HG02970 (cell line): ENCODE results near the gene PPP1R14B.

ENCODE experiments used
- ATAC-seq: cut with Tn5 transposase; IDR thresholded peaks from one replicate; pipeline ENCODE4 v1.9.1; 2021; ENCODE audit warnings: mild to moderate bottlenecking, moderate library complexity, moderate number of reproducible peaks; ENCODE audit not compliant: unreplicated experiment, low FRiP score

The PPP1R14B gene

GRCh38 chr11:64283092-64283491, 36.3 kb upstream of the PPP1R14B start:
- no peak for ATAC-seq

- ATAC-seq: no peak
Observed at GRCh38 chr11:64281957-64282770, 35.4 kb upstream of the PPP1R14B start.

GRCh38 chr11:64278576-64279190, 31.9 kb upstream of the PPP1R14B start:
- ATAC-seq: no peak

DNA sequence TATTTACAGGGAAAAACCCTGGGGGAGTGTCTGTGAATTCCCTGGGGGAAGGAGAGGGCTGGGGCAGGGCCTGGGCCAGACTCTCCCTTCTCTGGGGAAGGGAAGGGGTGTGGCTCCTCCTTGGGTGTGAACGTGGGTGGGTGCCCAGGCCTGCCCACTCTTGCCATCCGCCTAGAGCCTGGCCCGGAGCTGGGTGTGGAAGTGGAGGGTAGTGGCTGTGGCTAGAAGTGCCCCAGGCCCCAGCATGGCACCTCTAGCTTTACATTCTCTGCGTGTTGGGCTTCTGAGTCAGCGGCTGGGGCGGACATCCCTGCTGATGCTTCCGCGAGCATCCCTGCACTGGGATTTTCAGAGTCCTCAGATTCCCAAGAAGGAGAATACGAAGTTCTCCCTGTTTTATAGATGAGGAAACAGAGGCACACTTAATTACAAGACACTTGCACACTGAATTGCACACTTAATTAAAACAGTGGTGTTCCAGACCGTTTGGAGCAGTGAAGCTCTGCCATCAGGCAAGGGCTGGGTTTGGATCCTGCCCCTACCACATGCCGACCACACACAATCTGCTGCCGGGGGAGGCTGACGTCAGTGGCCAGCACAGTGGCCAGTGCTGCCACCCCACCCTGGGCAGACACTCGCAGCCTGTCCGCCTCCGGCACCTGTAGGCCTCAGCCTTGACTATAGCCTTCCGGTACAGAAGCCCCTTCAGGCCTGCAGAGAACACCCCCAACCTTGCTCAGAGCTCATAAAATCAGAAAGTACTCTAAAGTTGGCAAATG, 30.1 kb upstream of the PPP1R14B start:
- ATAC-seq: no peak

GRCh38 chr11:64275841-64276240, 29.1 kb upstream of the PPP1R14B start:
- no peak for ATAC-seq

GRCh38 chr11:64275031-64275800, 28.5 kb upstream of the PPP1R14B start:
- no peak for ATAC-seq

GRCh38 chr11:64269540-64270220, 22.9 kb upstream of the PPP1R14B start:
- ATAC-seq: peak; percentile 68

DNA sequence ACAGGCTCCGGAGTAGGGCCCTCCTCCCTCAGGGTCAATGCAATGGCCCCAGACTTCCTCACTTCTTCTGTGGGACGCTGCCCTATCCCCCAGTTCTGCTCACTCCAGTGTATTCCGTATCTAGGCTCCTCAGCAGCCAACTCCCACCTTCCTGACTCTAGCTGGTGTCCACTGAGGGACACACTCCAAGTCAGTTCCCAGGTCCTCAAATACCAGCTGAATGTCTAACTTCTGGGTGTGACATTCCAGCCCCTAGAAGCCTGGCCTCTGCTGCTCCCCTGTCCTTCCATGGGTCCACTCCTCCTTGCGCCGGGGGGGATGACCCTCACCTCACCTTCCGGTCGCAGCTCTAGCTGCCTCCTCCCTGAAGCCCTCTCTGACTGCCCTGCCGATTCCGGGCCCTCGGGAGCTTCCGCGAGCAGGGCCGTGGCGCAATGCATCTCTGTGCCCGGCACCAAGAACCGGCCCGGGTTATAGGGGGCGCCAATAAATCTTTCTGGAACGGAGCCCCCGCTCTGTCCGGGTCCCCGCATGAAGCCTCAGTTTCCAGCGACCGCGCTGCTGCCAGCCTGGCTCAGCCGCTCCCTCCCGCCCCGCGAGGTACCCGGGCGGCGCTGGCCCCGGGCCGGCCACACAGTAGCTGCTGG, 22.3 kb upstream of the PPP1R14B start:
- ATAC-seq: no peak

DNA sequence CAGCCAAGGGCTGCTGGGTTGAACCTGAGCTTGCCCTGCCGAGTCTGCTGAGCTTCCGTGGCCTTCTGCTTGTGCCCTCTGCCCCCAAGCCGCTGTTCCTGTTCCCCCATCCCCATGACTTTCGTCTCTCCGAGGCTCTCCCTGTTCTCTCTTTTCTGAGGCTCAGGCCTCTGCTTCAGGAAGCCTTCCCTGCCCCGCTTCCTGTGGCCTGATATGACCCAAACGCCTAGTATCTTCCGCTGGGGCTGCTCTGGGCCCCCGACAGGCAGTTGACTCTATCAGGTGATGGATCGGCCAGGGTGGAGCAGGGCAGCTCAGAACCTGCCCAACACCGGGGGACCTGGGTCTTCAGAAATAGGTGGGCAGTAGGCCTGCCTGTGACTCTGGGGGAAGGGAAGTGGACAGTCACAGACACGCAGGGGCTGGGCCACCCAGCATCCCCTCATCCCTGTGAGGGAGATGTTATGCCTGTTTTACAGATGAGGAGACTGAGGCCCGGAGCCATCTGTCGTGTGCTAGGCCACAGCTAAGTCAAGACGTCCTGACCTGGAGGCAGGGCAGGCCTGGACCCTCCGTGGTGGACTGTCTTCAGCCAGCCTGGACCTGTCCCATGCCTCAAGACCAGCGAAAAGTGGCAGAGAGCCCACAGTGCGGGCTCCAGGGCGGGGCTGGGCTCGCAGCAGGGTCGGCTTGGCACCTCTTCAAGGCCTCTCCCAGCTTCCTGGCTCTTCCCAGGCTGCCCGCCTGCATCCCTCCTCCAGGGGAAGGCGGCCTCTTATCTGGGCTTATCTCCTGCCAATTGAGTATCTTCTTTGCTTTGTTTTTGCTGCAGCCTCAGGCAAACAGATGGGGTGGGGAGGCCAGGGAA, 21.5 kb upstream of the PPP1R14B start:
- no peak for ATAC-seq

DNA sequence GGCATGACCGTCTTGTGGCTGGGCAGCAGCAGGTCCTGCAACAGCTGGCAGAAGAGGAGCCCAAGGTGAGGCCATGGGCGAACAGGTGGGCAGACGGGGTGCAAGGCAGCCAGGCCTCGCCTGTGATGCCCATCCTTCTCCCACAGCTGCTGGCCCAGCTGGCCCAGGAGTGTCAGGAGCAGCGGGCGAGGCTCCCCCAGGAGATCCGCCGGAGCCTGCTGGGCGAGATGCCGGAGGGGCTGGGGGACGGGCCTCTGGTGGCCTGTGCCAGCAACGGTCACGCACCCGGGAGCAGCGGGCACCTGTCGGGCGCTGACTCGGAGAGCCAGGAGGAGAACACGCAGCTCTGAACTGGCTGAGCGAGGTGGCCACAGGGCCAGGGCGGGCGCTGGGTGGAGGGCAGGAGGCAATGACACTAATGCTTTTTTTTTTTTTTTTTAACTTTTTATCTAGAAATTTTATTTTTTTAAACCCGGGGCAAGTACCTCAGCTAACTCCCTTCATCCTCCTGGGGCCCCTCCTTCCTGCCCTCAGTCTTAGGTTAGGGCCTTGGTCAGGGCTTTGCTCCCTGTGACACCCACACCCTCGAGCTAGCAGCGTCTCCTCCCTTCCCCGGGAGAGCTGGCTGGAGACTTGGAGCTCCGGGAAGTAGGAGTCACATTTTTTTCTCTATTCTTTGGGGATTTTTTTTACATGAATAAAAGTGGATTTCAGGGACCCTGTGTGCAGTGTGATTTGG, 20.6 kb upstream of the PPP1R14B start:
- ATAC-seq: no peak

DNA sequence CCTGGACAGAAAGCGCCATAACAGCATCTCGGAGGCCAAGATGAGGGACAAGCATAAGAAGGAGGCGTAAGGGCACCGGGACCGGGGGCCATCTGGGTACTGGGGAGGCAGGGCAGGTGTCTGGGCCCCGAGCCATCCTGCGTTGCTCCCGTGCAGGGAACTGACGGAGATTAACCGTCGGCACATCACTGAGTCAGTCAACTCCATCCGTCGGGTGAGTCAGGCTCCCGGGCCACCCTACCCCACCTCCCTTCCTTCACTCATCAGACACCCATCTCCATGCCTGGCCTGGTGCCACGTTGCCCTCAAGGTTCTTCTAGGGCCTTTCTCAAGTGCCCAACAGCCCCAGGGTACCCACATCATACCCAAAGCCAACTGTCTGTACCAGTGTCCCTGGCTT, 19.6 kb upstream of the PPP1R14B start:
- no peak for ATAC-seq

- no peak for ATAC-seq
Observed at GRCh38 chr11:64265176-64266160, 18.7 kb upstream of the PPP1R14B start.

DNA sequence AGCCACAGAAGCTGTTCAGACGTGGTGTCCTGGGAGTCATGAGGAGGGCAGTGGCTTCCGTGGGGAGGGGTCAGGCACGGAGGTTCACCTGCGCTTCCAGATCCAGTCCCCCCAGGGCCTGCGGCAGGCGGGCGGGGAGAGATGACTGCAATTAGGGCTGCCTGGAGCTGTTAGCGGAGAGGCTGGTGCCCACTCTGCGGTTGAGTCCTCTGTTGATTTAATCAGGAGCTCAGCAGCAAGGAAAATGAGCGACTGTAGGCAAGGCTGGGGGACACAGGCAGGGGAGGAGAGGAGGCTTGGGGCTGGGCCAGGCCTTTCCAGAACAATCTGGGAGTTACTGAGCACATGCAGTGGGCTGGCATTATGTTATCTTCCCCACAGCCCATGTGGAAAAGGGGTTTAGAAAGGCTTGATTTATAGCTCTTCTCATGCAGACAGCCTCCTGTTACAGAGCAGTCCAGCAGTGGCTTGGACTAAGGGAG, 17.7 kb upstream of the PPP1R14B start:
- no peak for ATAC-seq

DNA sequence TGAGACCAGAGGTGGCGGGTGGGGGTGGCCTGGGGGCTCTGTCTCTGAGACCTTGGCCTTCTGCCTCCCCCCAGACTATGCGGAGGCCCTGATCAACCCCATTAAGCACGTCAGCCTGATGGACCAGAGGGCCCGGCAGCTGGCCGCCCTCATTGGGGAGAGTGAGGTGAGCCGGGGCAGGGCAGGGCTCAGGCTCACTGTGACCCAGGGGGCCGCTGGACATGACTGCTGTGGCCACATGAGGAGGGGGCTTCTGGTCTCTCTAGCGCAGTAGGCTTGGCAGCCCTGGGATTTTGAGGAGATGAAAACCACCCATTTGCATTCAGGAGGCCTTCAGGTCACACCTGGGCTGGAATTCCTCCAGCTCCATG, 17.2 kb upstream of the PPP1R14B start:
- no peak for ATAC-seq

- no peak for ATAC-seq
Observed at GRCh38 chr11:64263021-64263946, 16.5 kb upstream of the PPP1R14B start.
